Esophagus muscularis mucosa (tissue), 4 donors: ENCODE measurements around the gene TMEM44.

ENCODE experiments used
- CTCF ChIP-seq, 3 experiments: fragments of 200-600 bp in 2 of 3; fragments of 450-650 bp in 1 of 3; sonication (generic) in 2 of 3; IDR thresholded peaks; one replicate each; pipeline ENCODE4 v1.5.1; 2017 to 2019; ENCODE audit warnings: antibody characterized with exemption in 3 of 3, mild to moderate bottlenecking in 2 of 3, moderate library complexity in 1 of 3
- EP300 ChIP-seq: sonication (generic); formaldehyde crosslinking; IDR thresholded peaks from one replicate; pipeline ENCODE4 v1.6.1; 2017; ENCODE audit warnings: antibody characterized with exemption
- POLR2A ChIP-seq: fragments of 450-650 bp; IDR thresholded peaks from one replicate; pipeline ENCODE4 v1.6.1; 2017; ENCODE audit warnings: antibody characterized with exemption, moderate library complexity, mild to moderate bottlenecking, low read depth

GRCh38 chr3:194618858-194619608 lies 14.2 kb downstream of the TMEM44 start:
- TF ChIP-seq POLR2A, result no peak
- no peak for TF ChIP-seq CTCF (IDR thresholded peaks at IDR 0.05)
- TF ChIP-seq EP300, result no peak
